ENCODE data around the gene SLC10A7. TPM values are rescaled to one million over a fixed set of nuclear protein-coding genes. Genes with fewer than 3 reads are reported as not detected.

Gene SLC10A7
- total and polyA plus RNA-seq, 2 of the 13 experiments (the other 11 are each of a cell fraction or from before 2014, with no cell fraction given), result 18.5 to 18.8 TPM

- TF ChIP-seq E2F1 (CRISPR knock-in tag; IDR thresholded peaks at IDR 0.05), result no peak
Observed at GRCh38 chr4:146311238-146311970, 210.3 kb downstream of the SLC10A7 start (continued).

GRCh38 chr4:146310319-146311021 is 211.3 kb downstream of the SLC10A7 start:
- no peak overlapping the region for H2AFZ ChIP-seq (ENCODE audit: low read length)
- H3K36me3 ChIP-seq (replicated peaks in 1 of 2; ENCODE audit: control insufficient read depth in 1 of 2, insufficient read depth in 2 of 2, low read length in 2 of 2), result no peaks in the 10 kb centered on the region
- intact Hi-C loops (cut with micrococcal nuclease; ENCODE audit: unreplicated experiment) (no loop called here), in situ Hi-C loops (cut with HindIII; ENCODE audit: extremely low pct_ligation_motif_present, low pct_unique_long_range_greater_than_20kb) (no loop called here)
- no peak overlapping the region for H3K4me2 ChIP-seq (ENCODE audit: low read depth, low read length)
- H3K4me1 ChIP-seq (ENCODE audit: insufficient read depth, low read length), result no peaks in the 10 kb centered on the region
- CTCF ChIA-PET (ENCODE audit: low intra/inter-chr PET ratio, low total read pairs), result no interaction called here
- no peak overlapping the region for H3K27ac ChIP-seq (ENCODE audit: extremely low read length, insufficient read depth, low read length)
- H3K79me2 ChIP-seq (ENCODE audit: insufficient read depth, low read length), result no peaks in the 10 kb centered on the region
- POLR2A ChIA-PET, result no interaction called here
- TF ChIP-seq DDIT3 (CRISPR knock-in tag; IDR thresholded peaks at IDR 0.05) (no peak), NFE2L1 (CRISPR knock-in tag; IDR thresholded peaks at IDR 0.05; ENCODE audit: borderline replicate concordance) (no peak), RBAK (CRISPR knock-in tag; IDR thresholded peaks at IDR 0.05) (no peak), ZNF720 (CRISPR knock-in tag; IDR thresholded peaks at IDR 0.05) (no peak), ZNF143 (CRISPR knock-in tag; IDR thresholded peaks at IDR 0.05) (no peak), ZNF615 (CRISPR knock-in tag; IDR thresholded peaks at IDR 0.05; ENCODE audit: borderline replicate concordance) (no peak), ZNF276 (CRISPR knock-in tag; IDR thresholded peaks at IDR 0.05; ENCODE audit: low read depth) (no peak), MIER3 (CRISPR knock-in tag; IDR thresholded peaks at IDR 0.05; ENCODE audit: borderline replicate concordance) (no peak)
- BruUV-seq (replicated peaks), result no TSS peak
- no peaks in the 10 kb centered on the region for H4K20me1 ChIP-seq (ENCODE audit: insufficient read depth, low read length)
- FAIRE-seq, result no peak
- H3K9ac ChIP-seq (ENCODE audit: insufficient read depth, low read depth, low read length), result no peak overlapping the region
- DNase-seq (ENCODE audit: low spot score), result no peak
- no peak overlapping the region for H3K4me3 ChIP-seq (replicated peaks in 1 of 3; ENCODE audit: insufficient read depth in 1 of 3, low read depth in 2 of 3, low read length in 3 of 3)
- no peak for ATAC-seq
- H3K27me3 ChIP-seq (ENCODE audit: control insufficient read depth in 1 of 2, insufficient read depth in 2 of 2, low read length in 2 of 2), result no peaks in the 10 kb centered on the region
- H3K9me3 ChIP-seq (ENCODE audit: low read length), result no peaks in the 10 kb centered on the region

All from HepG2 (cell line).